ENCODE data around the gene MGAT3. TPM values are rescaled to one million over a fixed set of nuclear protein-coding genes. Genes with fewer than 3 reads are reported as not detected.
A peak's percentile ranks its signal among the peaks of the same experiment; 100 is the strongest.
"Not testable (repeated sequence)": the region's sequence is repeated elsewhere in the genome, so short reads cannot be mapped to it uniquely, and the experiment has no call there.

MGAT3 gene
- total and polyA plus RNA-seq, 10 donors = 1.3 to 14.4 (median 9.1) TPM

GRCh38 chr22:39519681-39520225 is 62.9 kb downstream of the MGAT3 start:
- intact Hi-C loops (cut with DNase I; ENCODE audit: low total_unique reads) = loop anchor here (10.0 kb wide), 1 partner anchor 345 kb away; no protein-coding TSS in a partner anchor
- Histone ChIP-seq H3K27ac (peak overlapping the region; percentile 96 to 99 (median 98)), H3K4me1 (peaks cover 33 to 75% (median 58%) of the 10 kb centered on the region in 6 donors), H3K4me3 (peak overlapping the region; percentile 82 to 100 (median 100)), H3K36me3 (peaks cover 0 to 68% (median 53%) of the 10 kb centered on the region in 6 donors), H3K27me3 (replicated peaks in 1 of 7) (no peaks in the 10 kb centered on the region), H3K9me3 (peaks cover 0 to 3% (median 0%) of the 10 kb centered on the region in 8 donors)
- TF ChIP-seq POLR2A (IDR thresholded peaks at IDR 0.05) (peak in 1 of 3 donors; percentile 44), CTCF (IDR thresholded peaks at IDR 0.05 in 8 of 11, conservative IDR thresholded peaks at IDR 0.05 in 3 of 11) (peak in 7 of 11 experiments; percentile 18 to 60 (median 34)), POLR2AphosphoS5 (IDR thresholded peaks at IDR 0.05) (peak in 1 of 3 donors; percentile 1)
- WGBS, 5 donors = 0% methylated on average over 11 to 47 of the region's 47 CpGs
- DNase-seq = peak; percentile 98

DNA sequence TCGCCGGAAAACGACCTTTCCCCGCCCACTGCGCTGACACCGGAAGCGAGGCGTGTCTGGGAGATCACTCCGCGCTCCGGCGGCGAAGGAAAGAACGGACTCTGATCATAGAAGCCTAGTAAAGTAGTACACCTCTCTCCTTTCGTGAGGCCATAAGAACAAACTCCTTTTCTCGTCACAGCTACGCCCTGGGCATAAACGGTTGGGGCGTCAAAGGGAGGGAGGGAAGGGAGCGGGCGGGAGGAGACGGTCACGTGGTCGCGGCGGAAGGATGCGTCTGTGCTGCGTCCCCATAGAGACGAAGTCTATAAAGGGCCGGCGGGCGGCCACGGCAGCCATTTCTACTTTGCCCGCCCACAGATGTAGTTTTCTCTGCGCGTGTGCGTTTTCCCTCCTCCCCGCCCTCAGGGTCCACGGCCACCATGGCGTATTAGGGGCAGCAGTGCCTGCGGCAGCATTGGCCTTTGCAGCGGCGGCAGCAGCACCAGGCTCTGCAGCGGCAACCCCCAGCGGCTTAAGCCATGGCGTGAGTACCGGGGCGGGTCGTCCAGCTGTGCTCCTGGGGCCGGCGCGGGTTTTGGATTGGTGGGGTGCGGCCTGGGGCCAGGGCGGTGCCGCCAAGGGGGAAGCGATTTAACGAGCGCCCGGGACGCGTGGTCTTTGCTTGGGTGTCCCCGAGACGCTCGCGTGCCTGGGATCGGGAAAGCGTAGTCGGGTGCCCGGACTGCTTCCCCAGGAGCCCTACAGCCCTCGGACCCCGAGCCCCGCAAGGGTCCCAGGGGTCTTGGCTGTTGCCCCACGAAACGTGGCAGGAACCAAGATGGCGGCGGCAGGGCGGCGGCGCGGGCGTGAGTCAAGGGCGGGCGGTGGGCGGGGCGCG is 63.7 kb downstream of the MGAT3 start, which contains the start of gene ATF4:
TSS of gene ATF4 (plus strand) at position 337 of the 880 bp plus-strand sequence. CDS start 884 bp downstream, outside the sequence.
- DNase-seq = peak; percentile 96
- Histone ChIP-seq H3K9me3 (no peaks in the 10 kb centered on the region), H3K27ac (peak within 1 kb of the TSS; percentile 96 to 99 (median 98)), H3K4me3 (peak within 1 kb of the TSS; percentile 82 to 100 (median 100)), H3K27me3 (replicated peaks in 1 of 7) (no peaks in the 10 kb centered on the region), H3K4me1 (peaks cover 40 to 77% (median 63%) of the 10 kb centered on the region in 6 donors), H3K36me3 (peaks cover 0 to 68% (median 52%) of the 10 kb centered on the region in 6 donors)
- TF ChIP-seq POLR2A (IDR thresholded peaks at IDR 0.05) (peak; percentile 95 to 99 (median 97)), CTCF (IDR thresholded peaks at IDR 0.05 in 8 of 11, conservative IDR thresholded peaks at IDR 0.05 in 3 of 11) (peak in 2 of 11 experiments; percentile 16 to 21), POLR2AphosphoS5 (IDR thresholded peaks at IDR 0.05) (peak; percentile 97 to 100 (median 99))
- WGBS, 5 donors = 0 to 1% (median 0%) methylated on average over 49 to 86 of the region's 86 CpGs
- intact Hi-C loops (cut with DNase I; ENCODE audit: low total_unique reads) = no loop called here

GRCh38 chr22:39521106-39521885 is 64.5 kb downstream of the MGAT3 start:
- WGBS, 5 donors = 1 to 7% (median 3%) methylated on average over 21 to 28 of the region's 28 CpGs

GRCh38 chr22:39522091-39522490 is 65.3 kb downstream of the MGAT3 start:
- peak overlapping the region; percentile 13 to 99 (median 98) for H3K27ac ChIP-seq
- peak overlapping the region; percentile 82 to 100 (median 100) for H3K4me3 ChIP-seq
- H3K9me3 ChIP-seq; H3K27me3 ChIP-seq (replicated peaks in 1 of 7); DNase-seq; intact Hi-C loops (cut with DNase I; ENCODE audit: low total_unique reads): not testable (repeated sequence)
- H3K4me1 ChIP-seq = peaks cover 51 to 82% (median 75%) of the 10 kb centered on the region in 6 donors
- 25 to 48% (median 29%) methylated on average over 5 of the region's 5 CpGs for WGBS, 5 donors
- H3K36me3 ChIP-seq = peaks cover 0 to 60% (median 46%) of the 10 kb centered on the region in 6 donors

More at GRCh38 chr22:39521106-39521885, 64.5 kb downstream of the MGAT3 start:
- Histone ChIP-seq H3K27ac (peak overlapping the region; percentile 96 to 99 (median 98)), H3K4me3 (peak overlapping the region; percentile 82 to 100 (median 100)), H3K36me3 (peaks cover 0 to 64% (median 46%) of the 10 kb centered on the region in 6 donors), H3K4me1 (peaks cover 43 to 77% (median 67%) of the 10 kb centered on the region in 6 donors)
- intact Hi-C loops (cut with DNase I; ENCODE audit: low total_unique reads); DNase-seq; H3K9me3 ChIP-seq; H3K27me3 ChIP-seq (replicated peaks in 1 of 7): not testable (repeated sequence)
- peak in 1 of 11 experiments; percentile 23 for TF ChIP-seq CTCF (IDR thresholded peaks at IDR 0.05 in 8 of 11, conservative IDR thresholded peaks at IDR 0.05 in 3 of 11)

All from spleen (tissue), 11 donors.